Left colon (tissue), 2 donors: Measurements from ENCODE around the gene MACROH2A1. TPM values are rescaled to one million over a fixed set of nuclear protein-coding genes. Genes with fewer than 3 reads are reported as not detected.

Experiments
- ATAC-seq: fragments of 200-7000 bp; cut with Tn5 transposase; one replicate; pipeline ENCODE4 v1.9.1; 2020; ENCODE audit warnings: mild to moderate bottlenecking, moderate library complexity
- DNase-seq, 2 donors: peaks; one replicate each; pipeline ENCODE4 v3.0.0-alpha.2; 2020
- intact Hi-C, 2 donors: fragments of 100-400 bp; cut with DNase I in 1 of 2; cut with micrococcal nuclease in 1 of 2; formaldehyde crosslinking; loops; one replicate each; pipeline versions ENCODE4 v1.11.2 to v1.14.0; 2022; cut with DNase I, micrococcal nuclease
- total RNA-seq, 2 donors: library from RNA; stranded (reverse); fragmentation: NEBNext Ultra II Directional; extraction: Animal tissue kit (Norgen Biotek cat#: 25700); gene quantifications; one replicate each; pipeline ENCODE4 v1.2.1, GENCODE V29; 2021
- donor health status: DM: no; HTN: no; CAD: no.
- donor health status: DM: yes; HTN: yes; CAD: no.

Gene MACROH2A1
- total RNA-seq, 2 donors from 2014 or later: 212 to 216 TPM

GRCh38 chr5:135437796-135438560 is 38.9 kb upstream of the MACROH2A1 start:
- peak in 1 of 2 donors; percentile 63 for DNase-seq

GRCh38 chr5:135437422-135437795 is 38.4 kb upstream of the MACROH2A1 start:
- intact Hi-C loops: no loop called here
- ATAC-seq (no peak), DNase-seq (no peak)

More at GRCh38 chr5:135437796-135438560, 38.9 kb upstream of the MACROH2A1 start:
- intact Hi-C loops: no loop called here
- ATAC-seq: peak; percentile 88

- intact Hi-C loops: no loop called here
- DNase-seq (no peak), ATAC-seq (no peak)
These were observed 38.0 kb upstream of the MACROH2A1 start for GRCh38 chr5:135436951-135437418.

GRCh38 chr5:135435467-135436330 is 36.7 kb upstream of the MACROH2A1 start:
- intact Hi-C loops: no loop called here
- ATAC-seq (no peak), DNase-seq (no peak)

GRCh38 chr5:135434591-135435466 is 35.8 kb upstream of the MACROH2A1 start:
- DNase-seq (no peak), ATAC-seq (no peak)
- intact Hi-C loops: no loop called here

- intact Hi-C loops: no loop called here
- DNase-seq: no peak
- no peak for ATAC-seq
These were observed 34.8 kb upstream of the MACROH2A1 start for GRCh38 chr5:135433681-135434426.

GRCh38 chr5:135432113-135432512 is 33.1 kb upstream of the MACROH2A1 start:
- intact Hi-C loops: no loop called here
- ATAC-seq: no peak
- no peak for DNase-seq

- DNase-seq (no peak), ATAC-seq (no peak)
- intact Hi-C loops: no loop called here
These were observed 31.1 kb upstream of the MACROH2A1 start for GRCh38 chr5:135430135-135430437.

- DNase-seq: no peak
- intact Hi-C loops: no loop called here
- ATAC-seq: peak; percentile 31
These were observed 30.5 kb upstream of the MACROH2A1 start for GRCh38 chr5:135429301-135430134.

- DNase-seq (no peak), ATAC-seq (no peak)
- intact Hi-C loops: no loop called here
These were observed 29.6 kb upstream of the MACROH2A1 start for GRCh38 chr5:135428586-135428985.

- no peak for DNase-seq
- intact Hi-C loops: no loop called here
- ATAC-seq: peak; percentile 85
These were observed 27.4 kb upstream of the MACROH2A1 start for GRCh38 chr5:135426102-135427082.

GRCh38 chr5:135425641-135426040 is 26.6 kb upstream of the MACROH2A1 start:
- DNase-seq (no peak), ATAC-seq (no peak)
- intact Hi-C loops: no loop called here

- no peak for ATAC-seq
- intact Hi-C loops: no loop called here
- no peak for DNase-seq
These were observed 24.8 kb upstream of the MACROH2A1 start for GRCh38 chr5:135423846-135424168.

GRCh38 chr5:135423146-135423845 is 24.3 kb upstream of the MACROH2A1 start:
- intact Hi-C loops: no loop called here
- DNase-seq (no peak), ATAC-seq (peak; percentile 70)

GRCh38 chr5:135422419-135422818 is 23.4 kb upstream of the MACROH2A1 start:
- DNase-seq (no peak), ATAC-seq (no peak)
- intact Hi-C loops: no loop called here

- DNase-seq (no peak), ATAC-seq (no peak)
- intact Hi-C loops: no loop called here
These were observed 18.1 kb upstream of the MACROH2A1 start for GRCh38 chr5:135417083-135417482.
